ENCODE results near the gene BFAR. TPM values are rescaled to one million over a fixed set of nuclear protein-coding genes. Genes with fewer than 3 reads are reported as not detected.
A peak's percentile ranks its signal among the peaks of the same experiment; 100 is the strongest.
"Not testable (repeated sequence)": the region's sequence is repeated elsewhere in the genome, so short reads cannot be mapped to it uniquely, and the experiment has no call there.

BFAR gene
- total RNA-seq, 1 experiment from 2014 or later: 91.7 TPM

DNA sequence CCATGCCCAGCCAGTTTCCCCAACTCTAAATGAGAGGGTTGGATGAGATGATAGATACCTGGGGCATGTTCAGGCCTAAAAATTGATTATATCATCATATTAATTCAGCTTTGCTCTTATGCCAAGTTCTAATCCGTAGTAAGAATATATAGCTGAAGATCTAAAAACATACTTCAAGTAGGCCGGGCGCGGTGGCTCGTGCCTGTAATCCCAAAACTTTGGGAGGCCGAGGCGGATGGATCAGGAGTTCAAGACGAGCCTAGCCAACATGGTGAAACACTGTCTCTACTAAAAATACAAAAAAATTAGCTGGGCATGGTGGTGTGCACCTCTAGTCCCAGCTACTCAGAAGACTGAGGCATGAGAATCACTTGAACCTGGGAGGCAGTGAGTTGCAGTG lies 49.4 kb downstream of the BFAR start:
- Histone ChIP-seq H3K79me2 (ENCODE audit: insufficient read depth, low read length) (no peaks in the 10 kb centered on the region), H3T11ph (ENCODE audit: low read length) (no peak overlapping the region), H2BK12ac (ENCODE audit: insufficient read length, low read depth, low read length) (no peak overlapping the region), H4K20me1 (ENCODE audit: control insufficient read depth, insufficient read depth, insufficient read length) (no peaks in the 10 kb centered on the region), H3K27ac (ENCODE audit: insufficient read length, low read depth, low read length) (no peak overlapping the region), H3K56ac (ENCODE audit: insufficient read length, low read depth, low read length) (no peak overlapping the region), H3K9me3 (ENCODE audit: control insufficient read depth, low read depth, low read length) (no peaks in the 10 kb centered on the region), H3K4me2 (ENCODE audit: insufficient read depth, insufficient read length, low read length) (no peak overlapping the region), H3K23me2 (ENCODE audit: insufficient read length, low read depth, low read length, poor library complexity, severe bottlenecking) (no peaks in the 10 kb centered on the region), H2BK5ac (ENCODE audit: insufficient read length, low read length) (no peak overlapping the region), H2BK120ac (ENCODE audit: low read depth, low read length, poor library complexity, severe bottlenecking) (no peak overlapping the region), H2BK20ac (ENCODE audit: low read depth, low read length, poor library complexity, severe bottlenecking) (no peak overlapping the region), H4K8ac (replicated peaks; ENCODE audit: insufficient read length, low read depth, low read length) (no peak overlapping the region), H3K4ac (ENCODE audit: low read depth, low read length) (no peak overlapping the region), H2AFZ (ENCODE audit: low read length) (no peak overlapping the region), H3K27me3 (ENCODE audit: insufficient read depth, low read length) (no peaks in the 10 kb centered on the region), H3K23ac (ENCODE audit: insufficient read length, low read depth, low read length) (no peak overlapping the region), H4K91ac (ENCODE audit: insufficient read length, low read depth, low read length) (no peak overlapping the region), H2AK5ac (ENCODE audit: insufficient read length, low read length) (no peak overlapping the region), H3K9ac (ENCODE audit: extremely low read depth, insufficient read length, low read length) (no peak overlapping the region), H3K18ac (ENCODE audit: insufficient read length, low read depth, low read length) (no peak overlapping the region), H4K5ac (ENCODE audit: insufficient read length, low read depth, low read length) (no peak overlapping the region), H2BK15ac (ENCODE audit: low read depth, low read length) (no peak overlapping the region), H3K4me1 (ENCODE audit: insufficient read depth, low read length) (no peaks in the 10 kb centered on the region), H3K14ac (ENCODE audit: insufficient read depth, low read length) (no peak overlapping the region), H3K79me1 (ENCODE audit: insufficient read depth, low read depth, low read length, poor library complexity, severe bottlenecking) (no peaks in the 10 kb centered on the region)
- Mint-ChIP-seq H3K36me3 (ENCODE audit: insufficient read depth in 1 of 3, low read depth in 3 of 3) (no peaks in the 10 kb centered on the region), H3K27ac (no peak overlapping the region), H3K27me3 (ENCODE audit: low read depth) (no peaks in the 10 kb centered on the region; the same call in 1 of the 2 replicates), H3K9me3 (no peaks in the 10 kb centered on the region), H3K4me3 (no peak overlapping the region), H3K4me1 (no peaks in the 10 kb centered on the region)
- TF ChIP-seq, protein P1, sequence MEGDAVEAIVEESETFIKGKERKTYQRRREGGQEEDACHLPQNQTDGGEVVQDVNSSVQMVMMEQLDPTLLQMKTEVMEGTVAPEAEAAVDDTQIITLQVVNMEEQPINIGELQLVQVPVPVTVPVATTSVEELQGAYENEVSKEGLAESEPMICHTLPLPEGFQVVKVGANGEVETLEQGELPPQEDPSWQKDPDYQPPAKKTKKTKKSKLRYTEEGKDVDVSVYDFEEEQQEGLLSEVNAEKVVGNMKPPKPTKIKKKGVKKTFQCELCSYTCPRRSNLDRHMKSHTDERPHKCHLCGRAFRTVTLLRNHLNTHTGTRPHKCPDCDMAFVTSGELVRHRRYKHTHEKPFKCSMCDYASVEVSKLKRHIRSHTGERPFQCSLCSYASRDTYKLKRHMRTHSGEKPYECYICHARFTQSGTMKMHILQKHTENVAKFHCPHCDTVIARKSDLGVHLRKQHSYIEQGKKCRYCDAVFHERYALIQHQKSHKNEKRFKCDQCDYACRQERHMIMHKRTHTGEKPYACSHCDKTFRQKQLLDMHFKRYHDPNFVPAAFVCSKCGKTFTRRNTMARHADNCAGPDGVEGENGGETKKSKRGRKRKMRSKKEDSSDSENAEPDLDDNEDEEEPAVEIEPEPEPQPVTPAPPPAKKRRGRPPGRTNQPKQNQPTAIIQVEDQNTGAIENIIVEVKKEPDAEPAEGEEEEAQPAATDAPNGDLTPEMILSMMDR (conservative IDR thresholded peaks at IDR 0.05): no peak
- DNase-seq: no peak
- WGBS (ENCODE audit: extremely low coverage, insufficient read length, low lambda C conversion rate): no CpG with 5 or more reads among the region's 8 CpGs

DNA sequence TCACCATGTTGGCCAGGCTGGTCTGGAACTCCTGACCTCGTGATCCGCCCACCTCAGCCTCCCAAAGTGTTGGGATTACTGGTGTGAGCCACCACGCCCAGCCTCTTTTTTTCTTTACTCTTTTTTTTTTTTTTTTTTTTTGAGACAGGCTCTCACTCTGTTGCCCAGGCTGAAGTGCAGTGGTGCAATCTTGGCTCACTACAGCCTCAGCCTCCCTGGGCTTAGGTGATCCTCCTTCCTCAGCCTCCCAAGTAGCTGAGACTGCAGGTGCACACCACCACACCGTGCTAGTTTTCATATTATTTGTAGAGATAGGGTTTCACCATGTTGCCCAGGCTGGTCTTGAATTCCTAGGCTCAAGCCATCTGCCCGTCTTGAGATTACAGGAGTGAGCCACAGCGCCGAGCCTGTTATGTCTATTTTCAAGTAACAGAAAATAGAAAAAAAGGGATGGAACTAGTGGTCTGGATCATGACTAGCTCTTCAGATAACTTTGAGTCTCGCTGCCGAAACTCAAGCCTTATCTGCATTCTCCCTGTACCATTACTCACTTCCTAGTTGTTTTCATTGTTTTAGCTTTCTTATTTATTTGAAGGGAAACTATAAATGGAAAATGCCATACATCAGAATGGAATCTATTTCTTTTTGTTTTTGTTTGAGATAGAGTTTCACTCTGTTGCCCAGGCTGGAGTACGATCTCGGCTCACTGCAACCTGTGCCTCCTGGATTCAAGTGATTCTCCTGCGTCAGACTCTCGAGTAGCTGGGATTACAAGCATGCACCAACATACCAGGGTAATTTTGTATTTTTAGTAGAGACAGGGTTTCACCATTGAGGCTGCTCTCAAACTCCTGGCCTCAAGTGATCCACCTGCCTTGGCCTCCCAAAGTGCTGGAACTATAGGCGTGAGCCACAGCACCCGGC lies 53.4 kb downstream of the BFAR start:
- not testable (repeated sequence) for H2AFZ ChIP-seq (ENCODE audit: low read length); H3K23me2 ChIP-seq (ENCODE audit: insufficient read length, low read depth, low read length, poor library complexity, severe bottlenecking); H2BK15ac ChIP-seq (ENCODE audit: low read depth, low read length); H2BK5ac ChIP-seq (ENCODE audit: insufficient read length, low read length); H2BK120ac ChIP-seq (ENCODE audit: low read depth, low read length, poor library complexity, severe bottlenecking); H3K36me3 Mint-ChIP-seq (ENCODE audit: insufficient read depth in 1 of 3, low read depth in 3 of 3); H3K27me3 ChIP-seq (ENCODE audit: insufficient read depth, low read length); H3K4me3 Mint-ChIP-seq; H3K18ac ChIP-seq (ENCODE audit: insufficient read length, low read depth, low read length); DNase-seq; H3K9me3 ChIP-seq (ENCODE audit: control insufficient read depth, low read depth, low read length); H3K27ac ChIP-seq (ENCODE audit: insufficient read length, low read depth, low read length); H3K79me2 ChIP-seq (ENCODE audit: insufficient read depth, low read length); H4K91ac ChIP-seq (ENCODE audit: insufficient read length, low read depth, low read length); H3T11ph ChIP-seq (ENCODE audit: low read length); H3K56ac ChIP-seq (ENCODE audit: insufficient read length, low read depth, low read length); H3K4me1 ChIP-seq (ENCODE audit: insufficient read depth, low read length); H3K4me1 Mint-ChIP-seq; H3K14ac ChIP-seq (ENCODE audit: insufficient read depth, low read length); H4K8ac ChIP-seq (replicated peaks; ENCODE audit: insufficient read length, low read depth, low read length); H4K5ac ChIP-seq (ENCODE audit: insufficient read length, low read depth, low read length); H2BK12ac ChIP-seq (ENCODE audit: insufficient read length, low read depth, low read length); H3K9ac ChIP-seq (ENCODE audit: extremely low read depth, insufficient read length, low read length); H3K27me3 Mint-ChIP-seq (ENCODE audit: low read depth); H2AK5ac ChIP-seq (ENCODE audit: insufficient read length, low read length); H3K23ac ChIP-seq (ENCODE audit: insufficient read length, low read depth, low read length); H2BK20ac ChIP-seq (ENCODE audit: low read depth, low read length, poor library complexity, severe bottlenecking); H3K4me2 ChIP-seq (ENCODE audit: insufficient read depth, insufficient read length, low read length); H3K79me1 ChIP-seq (ENCODE audit: insufficient read depth, low read depth, low read length, poor library complexity, severe bottlenecking); H3K4ac ChIP-seq (ENCODE audit: low read depth, low read length); H4K20me1 ChIP-seq (ENCODE audit: control insufficient read depth, insufficient read depth, insufficient read length); H3K9me3 Mint-ChIP-seq
- peak overlapping the region in 1 of 3 experiments; percentile 55; a peak in 1 of 7 replicates for H3K27ac Mint-ChIP-seq
- WGBS (ENCODE audit: extremely low coverage, insufficient read length, low lambda C conversion rate): no CpG with 5 or more reads among the region's 15 CpGs
